ENCODE results near the gene FARS2. TPM values are rescaled to one million over a fixed set of nuclear protein-coding genes. Genes with fewer than 3 reads are reported as not detected.
A peak's percentile ranks its signal among the peaks of the same experiment; 100 is the strongest.

The FARS2 gene
- total and polyA plus RNA-seq, 2 donors (not counting 3 experiments of a cell fraction or from before 2014, with no cell fraction given): 20.2 to 20.5 TPM

- Histone ChIP-seq H3K9me3 (replicated peaks; ENCODE audit: control insufficient read depth, insufficient read depth, low read length) (no peaks in the 10 kb centered on the region), H3K36me3 (ENCODE audit: control insufficient read depth in 2 of 2, extremely low read depth in 1 of 2, insufficient read depth in 2 of 2, low read length in 2 of 2) (no peaks in the 10 kb centered on the region), H3K79me2 (ENCODE audit: control insufficient read depth, insufficient read depth, low read length) (no peaks in the 10 kb centered on the region), H3K9ac (replicated peaks; ENCODE audit: extremely low read depth, insufficient read depth, low read length) (no peak overlapping the region), H4K20me1 (replicated peaks; ENCODE audit: control insufficient read depth, extremely low read depth, insufficient read depth, low read length) (no peaks in the 10 kb centered on the region), H3K27ac (ENCODE audit: insufficient read depth, low read depth, low read length) (no peak overlapping the region), H3K4me2 (ENCODE audit: insufficient read depth, low read length) (no peak overlapping the region), H3K27me3 (ENCODE audit: control insufficient read depth in 2 of 2, insufficient read depth in 2 of 2, low read length in 2 of 2) (no peaks in the 10 kb centered on the region), H3K9me1 (replicated peaks; ENCODE audit: control insufficient read depth, extremely low read depth, insufficient read depth, low read length) (no peaks in the 10 kb centered on the region), H2AFZ (ENCODE audit: low read depth, low read length) (no peak overlapping the region), H3K4me3 (replicated peaks in 1 of 3; ENCODE audit: insufficient read depth in 1 of 3, low read depth in 1 of 3, low read length in 3 of 3) (no peak overlapping the region), H3K4me1 (ENCODE audit: control insufficient read depth, extremely low read depth, insufficient read depth, low read length) (peaks cover 17% of the 10 kb centered on the region)
- no peak for DNase-seq (ENCODE audit: low read depth, low spot score)
- TF ChIP-seq FOS (IDR thresholded peaks at IDR 0.05; ENCODE audit: borderline replicate concordance, insufficient read depth, low read length): no peak
- TF ChIP-seq GATA2 (IDR thresholded peaks at IDR 0.05; ENCODE audit: insufficient read depth, insufficient read length, low read depth, low read length): no peak
- no peak for TF ChIP-seq POLR2A (IDR thresholded peaks at IDR 0.05; ENCODE audit: low read depth, low read length)
- no peak for TF ChIP-seq MYC (IDR thresholded peaks at IDR 0.05; ENCODE audit: low read depth, low read length)
- no peak for TF ChIP-seq MAX (IDR thresholded peaks at IDR 0.05; ENCODE audit: insufficient read depth, insufficient read length)
- TF ChIP-seq POLR2AphosphoS5 (IDR thresholded peaks at IDR 0.05; ENCODE audit: insufficient read depth, low read depth, low read length): no peak
- TF ChIP-seq JUN (IDR thresholded peaks at IDR 0.05; ENCODE audit: borderline replicate concordance, insufficient read depth, insufficient read length, low read depth): no peak
- TF ChIP-seq EZH2 (IDR thresholded peaks at IDR 0.05; ENCODE audit: borderline replicate concordance, low read depth, low read length, severe bottlenecking): no peak
- no peak for TF ChIP-seq CTCF (IDR thresholded peaks at IDR 0.05; ENCODE audit: extremely low read depth in 1 of 2, insufficient read depth in 1 of 2, low read depth in 1 of 2, low read length in 2 of 2)
- CTCF ChIA-PET: interaction anchor here (1.2 to 2.1 kb wide), 4 partner anchors 15 to 173 kb away, joined by 3 to 13 read pairs (median 5); no protein-coding TSS in a partner anchor
- BruUV-seq (replicated peaks): no TSS peak
- POLR2A ChIA-PET: no interaction called here
- dilution Hi-C loops (cut with MboI; ENCODE audit: extremely low pct_ligation_motif_present, low sequenced_read_pairs) (no loop called here), intact Hi-C loops (cut with micrococcal nuclease) (no loop called here)
- FAIRE-seq: peak; percentile 59
These were observed 32.0 kb upstream of the FARS2 start for GRCh38 chr6:5229356-5229755.
